ENCODE measurements around the gene SEMA6B.

DNA sequence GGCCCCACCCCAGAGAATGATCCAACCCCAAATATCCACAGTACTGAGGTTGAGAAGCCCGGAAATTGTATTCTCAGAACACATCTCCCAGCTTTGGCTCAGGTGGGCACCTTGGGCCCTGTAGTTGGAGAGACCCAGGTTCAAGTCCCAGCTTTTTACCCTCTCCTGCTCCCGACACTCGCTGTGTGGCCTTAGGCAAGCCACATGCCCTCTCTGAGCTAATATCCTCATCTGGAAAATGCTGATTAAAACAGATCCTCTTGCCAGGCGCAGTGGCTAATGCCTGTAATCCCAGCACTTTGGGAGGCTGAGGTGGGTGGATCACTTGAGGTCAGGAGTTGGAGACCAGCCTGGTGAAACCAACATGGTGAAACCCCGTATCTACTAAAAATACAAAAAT lies 43.8 kb downstream of the SEMA6B start:
- TF ChIP-seq, protein P1, sequence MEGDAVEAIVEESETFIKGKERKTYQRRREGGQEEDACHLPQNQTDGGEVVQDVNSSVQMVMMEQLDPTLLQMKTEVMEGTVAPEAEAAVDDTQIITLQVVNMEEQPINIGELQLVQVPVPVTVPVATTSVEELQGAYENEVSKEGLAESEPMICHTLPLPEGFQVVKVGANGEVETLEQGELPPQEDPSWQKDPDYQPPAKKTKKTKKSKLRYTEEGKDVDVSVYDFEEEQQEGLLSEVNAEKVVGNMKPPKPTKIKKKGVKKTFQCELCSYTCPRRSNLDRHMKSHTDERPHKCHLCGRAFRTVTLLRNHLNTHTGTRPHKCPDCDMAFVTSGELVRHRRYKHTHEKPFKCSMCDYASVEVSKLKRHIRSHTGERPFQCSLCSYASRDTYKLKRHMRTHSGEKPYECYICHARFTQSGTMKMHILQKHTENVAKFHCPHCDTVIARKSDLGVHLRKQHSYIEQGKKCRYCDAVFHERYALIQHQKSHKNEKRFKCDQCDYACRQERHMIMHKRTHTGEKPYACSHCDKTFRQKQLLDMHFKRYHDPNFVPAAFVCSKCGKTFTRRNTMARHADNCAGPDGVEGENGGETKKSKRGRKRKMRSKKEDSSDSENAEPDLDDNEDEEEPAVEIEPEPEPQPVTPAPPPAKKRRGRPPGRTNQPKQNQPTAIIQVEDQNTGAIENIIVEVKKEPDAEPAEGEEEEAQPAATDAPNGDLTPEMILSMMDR (IDR thresholded peaks at IDR 0.05), result no peak
- TF ChIP-seq POLR2A (IDR thresholded peaks at IDR 0.05), result no peak
